K562 (cell line): ENCODE results near the gene GBP7.

ENCODE experiments used
- GATAD2A ChIP-seq: fragments of 450-650 bp; IDR thresholded peaks from 2 replicates; pipeline ENCODE4 v1.6.1; 2017
- GTF2F1 ChIP-seq: IDR thresholded peaks from 2 replicates; pipeline ENCODE4 v1.6.1; 2011; ENCODE audit warnings: low read depth, low read length, improper control_type of control experiment
- NFIC ChIP-seq: fragments of 450-650 bp; IDR thresholded peaks from 2 replicates; pipeline ENCODE4 v1.6.1; 2017; ENCODE audit warnings: mild to moderate bottlenecking, inconsistent platforms

DNA sequence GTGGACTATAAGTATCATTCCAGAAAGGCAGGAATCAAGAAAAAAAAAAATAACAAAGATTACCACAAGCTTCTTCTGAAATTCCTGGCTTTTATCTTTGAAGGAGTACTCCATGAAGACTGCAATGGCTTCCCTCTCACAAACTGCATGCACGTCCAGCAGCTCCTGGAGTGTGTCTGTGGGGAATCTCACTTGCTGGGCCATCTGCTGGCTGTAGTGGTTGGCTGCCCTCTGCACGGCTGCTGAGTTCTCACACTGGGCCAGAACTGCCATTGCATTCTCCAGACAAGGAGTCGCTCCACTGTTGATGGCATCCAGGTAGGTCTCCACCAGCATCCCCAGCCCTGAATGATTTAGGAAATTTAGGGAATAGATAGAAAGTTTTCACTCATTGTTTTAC, 26.6 kb downstream of the GBP7 start:
- TF ChIP-seq NFIC, result no peak
- no peak for TF ChIP-seq GTF2F1
- no peak for TF ChIP-seq GATAD2A
